GM23338 (cell line): ENCODE results near the gene DDB1. TPM values are rescaled to one million over a fixed set of nuclear protein-coding genes. Genes with fewer than 3 reads are reported as not detected.

Experiments used
- ATAC-seq: fragments of 200-7000 bp; cut with Tn5 transposase; 3 replicates; pipeline ENCODE4 v1.9.1; 2020
- DNase-seq: peaks from one replicate; pipeline ENCODE4 v3.0.0-alpha.2; 2015; ENCODE audit warnings: low spot score
- H2AFZ ChIP-seq: fragments of 200-600 bp; sonication (generic); 2 replicates; pipeline ENCODE4 v1.8.0; 2016; ENCODE audit warnings: antibody characterized with exemption, mild to moderate bottlenecking, moderate library complexity
- H3F3A ChIP-seq: fragments of 200-600 bp; sonication (generic); replicated peaks from 2 replicates; pipeline ENCODE4 v1.8.0; 2017; ENCODE audit warnings: antibody characterized with exemption, mixed run types, low read depth
- H3K27ac ChIP-seq: fragments of 200-600 bp; sonication (generic); 2 replicates; pipeline ENCODE4 v1.6.1; 2016; ENCODE audit warnings: low read depth
- H3K27me3 ChIP-seq: fragments of 200-600 bp; sonication (generic); 2 replicates; pipeline ENCODE4 v1.8.0; 2016; ENCODE audit warnings: mild to moderate bottlenecking, mixed run types, moderate library complexity; ENCODE audit not compliant: insufficient read depth
- H3K36me3 ChIP-seq: fragments of 200-600 bp; sonication (generic); 2 replicates; pipeline ENCODE4 v1.8.0; 2016; ENCODE audit warnings: mild to moderate bottlenecking; ENCODE audit not compliant: insufficient read depth
- H3K4me1 ChIP-seq: fragments of 200-600 bp; sonication (generic); 2 replicates; pipeline ENCODE4 v1.8.0; 2016; ENCODE audit warnings: mild to moderate bottlenecking, moderate library complexity; ENCODE audit not compliant: insufficient read depth
- H3K4me2 ChIP-seq: fragments of 200-600 bp; sonication (generic); 2 replicates; pipeline ENCODE4 v1.7.1; 2017; ENCODE audit warnings: mixed run types
- H3K4me3 ChIP-seq: fragments of 200-600 bp; sonication (generic); 2 replicates; pipeline ENCODE4 v1.6.1; 2016; ENCODE audit warnings: mixed run types
- H3K79me2 ChIP-seq: fragments of 200-600 bp; sonication (generic); replicated peaks from 2 replicates; pipeline ENCODE4 v1.8.0; 2017; ENCODE audit warnings: mild to moderate bottlenecking; ENCODE audit not compliant: insufficient read depth
- H3K9me2 ChIP-seq: fragments of 200-600 bp; sonication (generic); 2 replicates; pipeline ENCODE4 v1.8.0; 2017; ENCODE audit not compliant: insufficient read depth
- H4K20me1 ChIP-seq: fragments of 200-600 bp; sonication (generic); replicated peaks from 2 replicates; pipeline ENCODE4 v1.8.0; 2017; ENCODE audit warnings: mild to moderate bottlenecking; ENCODE audit not compliant: insufficient read depth
- H3K27ac Mint-ChIP-seq: 2 replicates; pipeline ENCODE4 v1.8.0; 2020; ENCODE audit warnings: inconsistent platforms, mild to moderate bottlenecking, moderate library complexity, mixed read lengths
- H3K27me3 Mint-ChIP-seq: 3 replicates; pipeline ENCODE4 v1.8.0; 2022; ENCODE audit warnings: low read depth, mild to moderate bottlenecking, moderate library complexity, mixed read lengths, inconsistent platforms; ENCODE audit not compliant: insufficient read depth, poor library complexity
- H3K36me3 Mint-ChIP-seq: 3 replicates; pipeline ENCODE4 v1.8.0; 2021; ENCODE audit warnings: low read depth, mild to moderate bottlenecking, inconsistent platforms, moderate library complexity, mixed read lengths
- H3K4me1 Mint-ChIP-seq: 3 replicates; pipeline ENCODE4 v1.8.0; 2020; ENCODE audit warnings: mild to moderate bottlenecking, inconsistent platforms, mixed read lengths
- H3K4me3 Mint-ChIP-seq: 3 replicates; pipeline ENCODE4 v1.8.0; 2021; ENCODE audit warnings: moderate library complexity, mild to moderate bottlenecking, inconsistent platforms, mixed read lengths
- H3K9me3 Mint-ChIP-seq: 3 replicates; pipeline ENCODE4 v1.8.0; 2020; ENCODE audit warnings: moderate library complexity, mild to moderate bottlenecking, inconsistent platforms, mixed read lengths
- CREB1 ChIP-seq: fragments of 250-450 bp; sonication (Bioruptor Pico); IDR thresholded peaks from 2 replicates; pipeline ENCODE4 v1.5.0; 2020; ENCODE audit warnings: low read depth, mild to moderate bottlenecking, moderate library complexity
- EZH2 ChIP-seq: fragments of 200-600 bp; sonication (generic); IDR thresholded peaks from one replicate; pipeline ENCODE4 v1.8.0; 2017; ENCODE audit warnings: antibody characterized with exemption, mild to moderate bottlenecking, low read depth; ENCODE audit not compliant: unreplicated experiment
- EZH2phosphoT487 ChIP-seq: fragments of 200-600 bp; sonication (generic); IDR thresholded peaks from one replicate; pipeline ENCODE4 v1.8.1; 2018; ENCODE audit warnings: antibody characterized with exemption; ENCODE audit not compliant: unreplicated experiment
- JUNB ChIP-seq: IDR thresholded peaks from one replicate; pipeline ENCODE4 v1.6.1; 2016; ENCODE audit warnings: antibody characterized with exemption; ENCODE audit not compliant: unreplicated experiment
- NANOG ChIP-seq: IDR thresholded peaks from 2 replicates; pipeline ENCODE4 v1.6.1; 2016; ENCODE audit warnings: antibody characterized with exemption, borderline replicate concordance
- POLR2AphosphoS5 ChIP-seq: IDR thresholded peaks from 2 replicates; pipeline ENCODE4 v1.6.1; 2016; ENCODE audit warnings: antibody characterized with exemption, low read depth
- STAT1 ChIP-seq: IDR thresholded peaks from one replicate; pipeline ENCODE4 v1.6.1; 2016; ENCODE audit warnings: antibody characterized with exemption; ENCODE audit not compliant: unreplicated experiment
- ZNF114 ChIP-seq: fragments of 250-450 bp; sonication (Bioruptor Pico); IDR thresholded peaks from 2 replicates; pipeline ENCODE4 v1.5.0; 2020; ENCODE audit warnings: mild to moderate bottlenecking, moderate library complexity
- ZNF331 ChIP-seq: fragments of 250-450 bp; sonication (Bioruptor Pico); IDR thresholded peaks from 2 replicates; pipeline ENCODE4 v1.5.0; 2020; ENCODE audit warnings: low read depth, mild to moderate bottlenecking, moderate library complexity
- polyA plus RNA-seq: library from polyadenylated mRNA; unstranded; fragments of >200 nt; fragmentation: Nextera tagmentation; extraction: Ambion mirVana; gene quantifications from 2 replicates; pipeline ENCODE4 v1.2.1, GENCODE V29; 2016
- total RNA-seq: library from RNA; depleted of rRNA; stranded (reverse); fragments of >200 nt; shearing (Covaris generic); gene quantifications from 2 replicates; pipeline ENCODE4 v1.2.3, GENCODE V29; 2014
- TF ChIP-seq, protein P1 (sequence below), 2 experiments: fragments of 200-600 bp in 1 of 2; sonication (generic) in 1 of 2; conservative IDR thresholded peaks; 2 replicates each; pipeline versions ENCODE4 v1.5.1 to v1.6.1; 2016 to 2017; ENCODE audit warnings: antibody characterized with exemption in 2 of 2, low read depth in 2 of 2, mild to moderate bottlenecking in 2 of 2, moderate library complexity in 1 of 2
- TF ChIP-seq, protein P2 (sequence below): IDR thresholded peaks from 2 replicates; pipeline ENCODE4 v1.6.1; 2016; ENCODE audit warnings: antibody characterized with exemption
- TF ChIP-seq, protein P3 (sequence below): fragments of 250-450 bp; sonication (Bioruptor Pico); IDR thresholded peaks from 2 replicates; pipeline ENCODE4 v1.5.0; 2020; ENCODE audit warnings: mild to moderate bottlenecking, moderate library complexity
- TF ChIP-seq, protein P4 (sequence below): IDR thresholded peaks from one replicate; pipeline ENCODE4 v1.6.1; 2018; ENCODE audit warnings: antibody characterized with exemption; ENCODE audit not compliant: unreplicated experiment

DDB1 gene
- total and polyA plus RNA-seq, 2 experiments from 2014 or later: 102 to 282 TPM

DNA sequence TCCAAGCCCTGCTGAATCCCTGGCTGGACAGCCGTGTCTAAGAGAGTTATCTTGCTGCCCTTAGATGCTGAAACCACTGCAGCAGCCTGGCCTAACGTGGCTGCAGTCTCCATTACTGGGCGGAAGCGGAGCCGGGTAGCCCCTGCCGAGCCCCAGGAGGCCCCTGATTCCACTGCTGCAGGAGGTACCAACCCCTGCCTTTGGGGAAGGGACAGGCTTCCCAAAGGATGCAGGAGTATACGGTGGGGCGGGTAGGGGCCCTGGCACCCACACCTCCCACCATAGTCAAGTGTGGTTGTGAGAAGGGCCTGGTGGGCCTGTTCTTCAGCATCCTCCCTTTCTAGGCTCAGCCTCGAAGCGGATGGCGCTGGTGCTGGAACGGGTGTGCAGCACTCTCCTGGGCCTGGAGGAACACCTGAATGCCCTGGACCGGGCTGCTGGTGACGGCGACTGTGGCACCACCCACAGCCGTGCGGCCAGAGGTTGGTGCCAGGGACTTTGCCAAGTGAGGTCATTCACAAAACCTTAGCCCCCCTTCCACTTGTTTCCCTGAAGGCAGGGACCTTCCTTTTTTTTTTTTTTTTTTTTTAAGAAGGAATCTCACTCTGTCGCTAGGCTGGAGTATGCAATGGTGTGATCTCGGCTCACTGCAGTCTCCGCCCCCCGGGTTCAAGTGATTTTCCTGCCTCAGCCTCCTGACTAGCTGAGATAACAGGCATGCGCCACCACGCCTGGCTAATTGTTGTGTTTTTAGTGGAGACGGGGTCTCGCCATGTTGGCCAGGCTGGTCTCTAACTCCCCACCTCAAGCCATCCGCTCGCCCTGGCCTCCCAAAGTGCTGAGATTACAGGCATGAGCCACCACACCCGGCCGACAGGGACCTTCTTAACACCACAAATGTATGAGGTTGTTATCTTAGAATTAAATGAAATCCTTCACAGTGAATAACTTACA is 11.2 kb upstream of the DDB1 start:
- Mint-ChIP-seq H3K4me1 (peaks cover 2% of the 10 kb centered on the region; the same call in 2 of the 3 replicates), H3K27me3 (peaks cover 12% of the 10 kb centered on the region), H3K9me3 (no peaks in the 10 kb centered on the region), H3K36me3 (peaks cover 6% of the 10 kb centered on the region; the same call in 1 of the 3 replicates), H3K27ac (no peak overlapping the region), H3K4me3 (no peak overlapping the region)
- H3K4me1 ChIP-seq: no peaks in the 10 kb centered on the region
- no peaks in the 10 kb centered on the region for H3K36me3 ChIP-seq
- no peak overlapping the region for H3K27ac ChIP-seq
- no peaks in the 10 kb centered on the region for H3K9me2 ChIP-seq
- H3K4me2 ChIP-seq: no peak overlapping the region
- H3K79me2 ChIP-seq: no peaks in the 10 kb centered on the region
- no peak overlapping the region for H2AFZ ChIP-seq
- no peaks in the 10 kb centered on the region for H4K20me1 ChIP-seq
- no peak for TF ChIP-seq EZH2
- TF ChIP-seq, protein P1, sequence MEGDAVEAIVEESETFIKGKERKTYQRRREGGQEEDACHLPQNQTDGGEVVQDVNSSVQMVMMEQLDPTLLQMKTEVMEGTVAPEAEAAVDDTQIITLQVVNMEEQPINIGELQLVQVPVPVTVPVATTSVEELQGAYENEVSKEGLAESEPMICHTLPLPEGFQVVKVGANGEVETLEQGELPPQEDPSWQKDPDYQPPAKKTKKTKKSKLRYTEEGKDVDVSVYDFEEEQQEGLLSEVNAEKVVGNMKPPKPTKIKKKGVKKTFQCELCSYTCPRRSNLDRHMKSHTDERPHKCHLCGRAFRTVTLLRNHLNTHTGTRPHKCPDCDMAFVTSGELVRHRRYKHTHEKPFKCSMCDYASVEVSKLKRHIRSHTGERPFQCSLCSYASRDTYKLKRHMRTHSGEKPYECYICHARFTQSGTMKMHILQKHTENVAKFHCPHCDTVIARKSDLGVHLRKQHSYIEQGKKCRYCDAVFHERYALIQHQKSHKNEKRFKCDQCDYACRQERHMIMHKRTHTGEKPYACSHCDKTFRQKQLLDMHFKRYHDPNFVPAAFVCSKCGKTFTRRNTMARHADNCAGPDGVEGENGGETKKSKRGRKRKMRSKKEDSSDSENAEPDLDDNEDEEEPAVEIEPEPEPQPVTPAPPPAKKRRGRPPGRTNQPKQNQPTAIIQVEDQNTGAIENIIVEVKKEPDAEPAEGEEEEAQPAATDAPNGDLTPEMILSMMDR (conservative IDR thresholded peaks at IDR 0.05; ENCODE audit: low read depth in 2 of 2): no peak
- TF ChIP-seq POLR2AphosphoS5: no peak
- TF ChIP-seq CREB1 (CRISPR knock-in tag): no peak
- no peak for TF ChIP-seq ZNF331
- no peak for TF ChIP-seq JUNB
- TF ChIP-seq, protein P2, sequence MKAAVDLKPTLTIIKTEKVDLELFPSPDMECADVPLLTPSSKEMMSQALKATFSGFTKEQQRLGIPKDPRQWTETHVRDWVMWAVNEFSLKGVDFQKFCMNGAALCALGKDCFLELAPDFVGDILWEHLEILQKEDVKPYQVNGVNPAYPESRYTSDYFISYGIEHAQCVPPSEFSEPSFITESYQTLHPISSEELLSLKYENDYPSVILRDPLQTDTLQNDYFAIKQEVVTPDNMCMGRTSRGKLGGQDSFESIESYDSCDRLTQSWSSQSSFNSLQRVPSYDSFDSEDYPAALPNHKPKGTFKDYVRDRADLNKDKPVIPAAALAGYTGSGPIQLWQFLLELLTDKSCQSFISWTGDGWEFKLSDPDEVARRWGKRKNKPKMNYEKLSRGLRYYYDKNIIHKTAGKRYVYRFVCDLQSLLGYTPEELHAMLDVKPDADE: no peak
- no peak for TF ChIP-seq EZH2phosphoT487
- TF ChIP-seq STAT1: no peak
- no peak for TF ChIP-seq NANOG
- TF ChIP-seq, protein P3, sequence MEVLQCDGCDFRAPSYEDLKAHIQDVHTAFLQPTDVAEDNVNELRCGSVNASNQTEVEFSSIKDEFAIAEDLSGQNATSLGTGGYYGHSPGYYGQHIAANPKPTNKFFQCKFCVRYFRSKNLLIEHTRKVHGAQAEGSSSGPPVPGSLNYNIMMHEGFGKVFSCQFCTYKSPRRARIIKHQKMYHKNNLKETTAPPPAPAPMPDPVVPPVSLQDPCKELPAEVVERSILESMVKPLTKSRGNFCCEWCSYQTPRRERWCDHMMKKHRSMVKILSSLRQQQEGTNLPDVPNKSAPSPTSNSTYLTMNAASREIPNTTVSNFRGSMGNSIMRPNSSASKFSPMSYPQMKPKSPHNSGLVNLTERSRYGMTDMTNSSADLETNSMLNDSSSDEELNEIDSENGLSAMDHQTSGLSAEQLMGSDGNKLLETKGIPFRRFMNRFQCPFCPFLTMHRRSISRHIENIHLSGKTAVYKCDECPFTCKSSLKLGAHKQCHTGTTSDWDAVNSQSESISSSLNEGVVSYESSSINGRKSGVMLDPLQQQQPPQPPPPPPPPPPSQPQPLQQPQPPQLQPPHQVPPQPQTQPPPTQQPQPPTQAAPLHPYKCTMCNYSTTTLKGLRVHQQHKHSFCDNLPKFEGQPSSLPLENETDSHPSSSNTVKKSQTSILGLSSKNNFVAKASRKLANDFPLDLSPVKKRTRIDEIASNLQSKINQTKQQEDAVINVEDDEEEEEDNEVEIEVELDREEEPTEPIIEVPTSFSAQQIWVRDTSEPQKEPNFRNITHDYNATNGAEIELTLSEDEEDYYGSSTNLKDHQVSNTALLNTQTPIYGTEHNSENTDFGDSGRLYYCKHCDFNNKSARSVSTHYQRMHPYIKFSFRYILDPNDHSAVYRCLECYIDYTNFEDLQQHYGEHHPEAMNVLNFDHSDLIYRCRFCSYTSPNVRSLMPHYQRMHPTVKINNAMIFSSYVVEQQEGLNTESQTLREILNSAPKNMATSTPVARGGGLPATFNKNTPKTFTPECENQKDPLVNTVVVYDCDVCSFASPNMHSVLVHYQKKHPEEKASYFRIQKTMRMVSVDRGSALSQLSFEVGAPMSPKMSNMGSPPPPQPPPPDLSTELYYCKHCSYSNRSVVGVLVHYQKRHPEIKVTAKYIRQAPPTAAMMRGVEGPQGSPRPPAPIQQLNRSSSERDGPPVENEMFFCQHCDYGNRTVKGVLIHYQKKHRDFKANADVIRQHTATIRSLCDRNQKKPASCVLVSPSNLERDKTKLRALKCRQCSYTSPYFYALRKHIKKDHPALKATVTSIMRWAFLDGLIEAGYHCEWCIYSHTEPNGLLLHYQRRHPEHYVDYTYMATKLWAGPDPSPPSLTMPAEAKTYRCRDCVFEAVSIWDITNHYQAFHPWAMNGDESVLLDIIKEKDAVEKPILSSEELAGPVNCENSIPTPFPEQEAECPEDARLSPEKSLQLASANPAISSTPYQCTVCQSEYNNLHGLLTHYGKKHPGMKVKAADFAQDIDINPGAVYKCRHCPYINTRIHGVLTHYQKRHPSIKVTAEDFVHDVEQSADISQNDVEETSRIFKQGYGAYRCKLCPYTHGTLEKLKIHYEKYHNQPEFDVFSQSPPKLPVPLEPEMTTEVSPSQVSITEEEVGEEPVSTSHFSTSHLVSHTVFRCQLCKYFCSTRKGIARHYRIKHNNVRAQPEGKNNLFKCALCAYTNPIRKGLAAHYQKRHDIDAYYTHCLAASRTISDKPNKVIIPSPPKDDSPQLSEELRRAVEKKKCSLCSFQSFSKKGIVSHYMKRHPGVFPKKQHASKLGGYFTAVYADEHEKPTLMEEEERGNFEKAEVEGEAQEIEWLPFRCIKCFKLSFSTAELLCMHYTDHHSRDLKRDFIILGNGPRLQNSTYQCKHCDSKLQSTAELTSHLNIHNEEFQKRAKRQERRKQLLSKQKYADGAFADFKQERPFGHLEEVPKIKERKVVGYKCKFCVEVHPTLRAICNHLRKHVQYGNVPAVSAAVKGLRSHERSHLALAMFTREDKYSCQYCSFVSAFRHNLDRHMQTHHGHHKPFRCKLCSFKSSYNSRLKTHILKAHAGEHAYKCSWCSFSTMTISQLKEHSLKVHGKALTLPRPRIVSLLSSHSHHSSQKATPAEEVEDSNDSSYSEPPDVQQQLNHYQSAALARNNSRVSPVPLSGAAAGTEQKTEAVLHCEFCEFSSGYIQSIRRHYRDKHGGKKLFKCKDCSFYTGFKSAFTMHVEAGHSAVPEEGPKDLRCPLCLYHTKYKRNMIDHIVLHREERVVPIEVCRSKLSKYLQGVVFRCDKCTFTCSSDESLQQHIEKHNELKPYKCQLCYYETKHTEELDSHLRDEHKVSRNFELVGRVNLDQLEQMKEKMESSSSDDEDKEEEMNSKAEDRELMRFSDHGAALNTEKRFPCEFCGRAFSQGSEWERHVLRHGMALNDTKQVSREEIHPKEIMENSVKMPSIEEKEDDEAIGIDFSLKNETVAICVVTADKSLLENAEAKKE (CRISPR knock-in tag): no peak
- TF ChIP-seq ZNF114: no peak
- TF ChIP-seq, protein P4, sequence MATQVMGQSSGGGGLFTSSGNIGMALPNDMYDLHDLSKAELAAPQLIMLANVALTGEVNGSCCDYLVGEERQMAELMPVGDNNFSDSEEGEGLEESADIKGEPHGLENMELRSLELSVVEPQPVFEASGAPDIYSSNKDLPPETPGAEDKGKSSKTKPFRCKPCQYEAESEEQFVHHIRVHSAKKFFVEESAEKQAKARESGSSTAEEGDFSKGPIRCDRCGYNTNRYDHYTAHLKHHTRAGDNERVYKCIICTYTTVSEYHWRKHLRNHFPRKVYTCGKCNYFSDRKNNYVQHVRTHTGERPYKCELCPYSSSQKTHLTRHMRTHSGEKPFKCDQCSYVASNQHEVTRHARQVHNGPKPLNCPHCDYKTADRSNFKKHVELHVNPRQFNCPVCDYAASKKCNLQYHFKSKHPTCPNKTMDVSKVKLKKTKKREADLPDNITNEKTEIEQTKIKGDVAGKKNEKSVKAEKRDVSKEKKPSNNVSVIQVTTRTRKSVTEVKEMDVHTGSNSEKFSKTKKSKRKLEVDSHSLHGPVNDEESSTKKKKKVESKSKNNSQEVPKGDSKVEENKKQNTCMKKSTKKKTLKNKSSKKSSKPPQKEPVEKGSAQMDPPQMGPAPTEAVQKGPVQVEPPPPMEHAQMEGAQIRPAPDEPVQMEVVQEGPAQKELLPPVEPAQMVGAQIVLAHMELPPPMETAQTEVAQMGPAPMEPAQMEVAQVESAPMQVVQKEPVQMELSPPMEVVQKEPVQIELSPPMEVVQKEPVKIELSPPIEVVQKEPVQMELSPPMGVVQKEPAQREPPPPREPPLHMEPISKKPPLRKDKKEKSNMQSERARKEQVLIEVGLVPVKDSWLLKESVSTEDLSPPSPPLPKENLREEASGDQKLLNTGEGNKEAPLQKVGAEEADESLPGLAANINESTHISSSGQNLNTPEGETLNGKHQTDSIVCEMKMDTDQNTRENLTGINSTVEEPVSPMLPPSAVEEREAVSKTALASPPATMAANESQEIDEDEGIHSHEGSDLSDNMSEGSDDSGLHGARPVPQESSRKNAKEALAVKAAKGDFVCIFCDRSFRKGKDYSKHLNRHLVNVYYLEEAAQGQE: no peak
- DNase-seq (no peak), ATAC-seq (no peak)
- H3K4me3 ChIP-seq: no peak overlapping the region
- no peaks in the 10 kb centered on the region for H3K27me3 ChIP-seq
- H3F3A ChIP-seq: no peaks in the 10 kb centered on the region
